GM10248 (cell line): ENCODE data around the gene CACNG7.

Experiments
- CTCF ChIA-PET: fragments of 300-600 bp; sonication (Branson Sonifier 250); formaldehyde crosslinking; extraction: SDS; loops from one replicate; lab custom pipeline; 2021; ENCODE audit warnings: antibody characterized with exemption; lab: Yijun Ruan, JAX
- POLR2A ChIA-PET: fragments of 350-650 bp; sonication (Branson Sonifier 250); formaldehyde crosslinking; extraction: SDS; loops from one replicate; lab custom pipeline; 2020; ENCODE audit warnings: antibody characterized with exemption; lab: Yijun Ruan, JAX
- DNase-seq: peaks from one replicate; pipeline ENCODE4 v3.0.0; 2012; ENCODE audit errors: extremely low spot score
- TF ChIP-seq, protein P1 (sequence below): IDR thresholded peaks from 2 replicates; pipeline ENCODE4 v1.5.1; 2012; ENCODE audit warnings: mild to moderate bottlenecking, low read depth; ENCODE audit errors: extremely low read depth, missing control alignments, control extremely low read depth

The CACNG7 gene

DNA sequence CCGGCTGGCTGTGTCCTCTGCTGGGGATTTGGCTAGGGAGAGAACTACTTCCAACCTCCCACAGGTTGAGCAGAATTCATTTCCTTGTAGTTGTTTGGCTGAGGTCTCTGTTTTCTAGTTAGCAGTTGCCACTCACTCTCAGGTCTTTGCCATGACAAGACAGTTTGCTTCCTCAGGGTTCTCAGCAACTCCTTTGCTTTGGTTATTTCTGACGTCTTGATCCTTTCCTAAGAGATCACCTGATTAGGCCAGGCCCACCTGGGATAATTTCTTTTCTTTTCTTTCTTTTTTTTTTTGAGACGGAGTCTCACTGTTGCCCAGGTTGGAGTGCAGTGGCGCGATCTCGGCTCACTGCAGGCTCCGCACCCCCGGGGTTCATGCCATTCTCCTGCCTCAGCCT, 44.3 kb downstream of the CACNG7 start:
- ChIA-PET CTCF (no interaction called here), POLR2A (no interaction called here)
- DNase-seq: no peak
- TF ChIP-seq, protein P1, sequence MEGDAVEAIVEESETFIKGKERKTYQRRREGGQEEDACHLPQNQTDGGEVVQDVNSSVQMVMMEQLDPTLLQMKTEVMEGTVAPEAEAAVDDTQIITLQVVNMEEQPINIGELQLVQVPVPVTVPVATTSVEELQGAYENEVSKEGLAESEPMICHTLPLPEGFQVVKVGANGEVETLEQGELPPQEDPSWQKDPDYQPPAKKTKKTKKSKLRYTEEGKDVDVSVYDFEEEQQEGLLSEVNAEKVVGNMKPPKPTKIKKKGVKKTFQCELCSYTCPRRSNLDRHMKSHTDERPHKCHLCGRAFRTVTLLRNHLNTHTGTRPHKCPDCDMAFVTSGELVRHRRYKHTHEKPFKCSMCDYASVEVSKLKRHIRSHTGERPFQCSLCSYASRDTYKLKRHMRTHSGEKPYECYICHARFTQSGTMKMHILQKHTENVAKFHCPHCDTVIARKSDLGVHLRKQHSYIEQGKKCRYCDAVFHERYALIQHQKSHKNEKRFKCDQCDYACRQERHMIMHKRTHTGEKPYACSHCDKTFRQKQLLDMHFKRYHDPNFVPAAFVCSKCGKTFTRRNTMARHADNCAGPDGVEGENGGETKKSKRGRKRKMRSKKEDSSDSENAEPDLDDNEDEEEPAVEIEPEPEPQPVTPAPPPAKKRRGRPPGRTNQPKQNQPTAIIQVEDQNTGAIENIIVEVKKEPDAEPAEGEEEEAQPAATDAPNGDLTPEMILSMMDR: no peak

DNA sequence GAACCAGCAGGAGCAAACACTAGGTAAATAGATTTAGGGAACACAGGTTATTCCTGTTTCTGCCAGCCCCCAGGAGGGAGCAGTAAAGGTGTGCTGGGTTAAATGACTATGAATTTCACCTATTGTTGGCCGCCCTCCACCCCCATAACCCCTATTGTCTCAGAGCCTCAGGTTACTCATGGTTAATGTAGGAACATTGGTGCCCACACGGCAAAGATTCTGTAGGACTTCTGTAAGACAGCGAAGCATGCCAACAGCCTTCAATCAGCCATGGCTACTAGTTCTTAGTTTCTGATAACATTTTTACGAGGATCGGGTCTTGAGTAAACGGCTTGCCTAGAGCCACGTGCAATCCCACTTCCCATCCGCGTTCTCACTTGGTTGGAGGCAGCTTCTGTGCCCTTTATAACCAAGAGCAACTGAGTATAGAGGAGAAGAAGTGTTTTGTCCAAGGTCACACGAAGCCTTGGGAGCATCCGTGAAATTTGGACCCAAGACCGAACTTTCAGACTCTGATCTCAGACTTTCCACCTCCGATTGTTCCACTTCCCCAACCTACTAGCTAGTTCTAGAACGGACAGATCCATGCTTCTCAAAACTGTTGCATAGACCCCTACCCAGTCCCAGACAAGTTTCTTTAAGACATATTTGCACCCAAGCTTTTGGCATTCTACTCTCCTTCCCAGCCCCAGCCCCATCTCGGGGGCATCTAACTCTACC, 48.5 kb downstream of the CACNG7 start:
- ChIA-PET POLR2A (no interaction called here), CTCF (no interaction called here)
- TF ChIP-seq, protein P1: no peak
- DNase-seq: no peak

DNA sequence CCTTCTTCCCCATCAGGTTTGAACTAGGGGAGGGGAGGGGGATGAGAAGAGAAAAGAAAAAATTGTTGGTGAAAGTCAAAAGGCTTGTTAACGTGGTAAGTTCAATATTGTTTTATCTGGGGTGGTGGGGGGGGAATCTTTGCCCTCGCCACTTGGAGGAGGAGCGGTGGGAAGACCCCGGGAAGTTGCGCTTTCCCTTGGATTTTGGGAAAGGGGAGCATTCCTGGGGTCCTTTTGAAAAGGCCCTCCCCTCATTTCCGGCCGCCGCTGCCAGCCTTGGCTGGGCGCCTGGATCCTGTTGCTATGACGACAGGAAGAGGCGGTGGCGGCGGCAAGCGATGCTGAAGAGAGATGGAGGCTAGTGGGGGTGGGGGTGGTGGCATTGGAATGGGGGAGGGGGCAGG, 49.1 kb downstream of the CACNG7 start:
- DNase-seq: no peak
- ChIA-PET CTCF (no interaction called here), POLR2A (no interaction called here)
- TF ChIP-seq, protein P1: no peak

DNA sequence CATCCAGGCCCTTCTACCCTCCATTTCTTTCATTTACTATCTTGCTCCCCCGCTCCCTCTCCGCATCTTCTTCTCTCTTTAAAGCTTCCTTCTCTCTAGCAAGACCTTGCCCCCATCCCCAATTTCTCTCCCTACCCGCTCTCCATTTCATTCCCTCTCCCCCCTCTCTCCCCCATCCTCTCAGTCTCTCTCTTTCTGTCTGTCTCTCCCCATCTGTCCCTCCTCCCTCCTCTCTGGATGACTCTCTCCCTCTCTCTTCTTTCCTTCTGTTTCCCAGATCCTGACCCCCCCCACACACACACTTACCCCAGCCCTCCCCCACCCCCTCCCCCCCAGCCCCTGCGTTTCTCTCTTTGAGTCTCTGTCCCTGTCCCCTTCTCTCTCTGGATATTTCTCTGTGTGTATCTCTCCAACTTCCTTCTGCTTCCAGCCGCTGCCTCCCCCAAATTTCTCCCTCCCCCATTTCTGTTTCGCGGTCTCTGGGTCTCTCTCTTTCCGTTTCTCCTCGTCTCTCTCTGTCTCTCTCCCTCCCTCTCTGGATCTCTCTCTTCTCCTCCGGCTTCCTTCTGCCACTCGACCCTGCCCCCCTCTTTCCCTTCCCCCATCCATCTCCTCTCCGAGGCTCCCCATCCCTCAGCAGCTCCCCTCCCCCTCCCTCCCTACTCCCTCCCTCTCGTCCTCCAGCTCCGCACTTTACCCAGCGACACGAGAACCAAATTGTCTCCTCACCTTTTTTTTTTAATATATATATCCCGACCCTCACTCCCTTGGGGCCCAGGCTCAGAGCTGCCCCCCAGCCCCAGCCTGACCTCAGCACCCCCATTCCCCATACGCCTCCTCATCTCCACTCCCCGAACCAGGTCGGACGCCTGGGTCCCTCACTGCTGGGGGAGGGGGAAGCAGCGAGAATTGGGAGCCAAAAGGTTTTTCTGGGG, 50.0 kb downstream of the CACNG7 start:
- CTCF ChIA-PET: interaction anchor here (1.3 kb wide), 1 partner anchor 8 kb away, joined by 4 read pairs; no protein-coding TSS in a partner anchor
- POLR2A ChIA-PET: no interaction called here

DNA sequence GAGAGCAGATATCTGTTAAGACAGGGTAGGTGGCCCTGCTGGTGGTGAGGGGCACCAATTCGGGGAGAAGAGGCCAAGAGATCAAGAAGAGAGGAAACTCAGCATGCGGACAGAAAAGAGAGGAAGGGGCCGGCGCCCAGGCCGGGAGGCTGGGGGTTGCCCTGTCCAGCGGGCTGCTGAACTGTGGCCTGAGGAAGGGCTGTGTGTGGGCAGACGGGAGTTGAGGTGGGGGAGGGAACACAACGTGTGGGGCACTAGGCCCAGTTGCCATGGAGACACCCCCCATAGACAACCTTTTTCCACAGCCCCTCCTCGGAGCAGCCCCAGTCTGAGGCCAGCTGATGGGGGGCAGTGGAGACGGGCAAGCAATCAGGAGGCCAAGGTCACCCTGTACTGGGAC, 51.1 kb downstream of the CACNG7 start:
- TF ChIP-seq, protein P1: no peak
- DNase-seq: no peak
- CTCF ChIA-PET: interaction anchor here (1.3 kb wide), 1 partner anchor 9 kb away, joined by 4 read pairs; no protein-coding TSS in a partner anchor
- POLR2A ChIA-PET: no interaction called here

More for the DNA sequence above, 50.0 kb downstream of the CACNG7 start:
- TF ChIP-seq, protein P1: no peak
- no peak for DNase-seq

DNA sequence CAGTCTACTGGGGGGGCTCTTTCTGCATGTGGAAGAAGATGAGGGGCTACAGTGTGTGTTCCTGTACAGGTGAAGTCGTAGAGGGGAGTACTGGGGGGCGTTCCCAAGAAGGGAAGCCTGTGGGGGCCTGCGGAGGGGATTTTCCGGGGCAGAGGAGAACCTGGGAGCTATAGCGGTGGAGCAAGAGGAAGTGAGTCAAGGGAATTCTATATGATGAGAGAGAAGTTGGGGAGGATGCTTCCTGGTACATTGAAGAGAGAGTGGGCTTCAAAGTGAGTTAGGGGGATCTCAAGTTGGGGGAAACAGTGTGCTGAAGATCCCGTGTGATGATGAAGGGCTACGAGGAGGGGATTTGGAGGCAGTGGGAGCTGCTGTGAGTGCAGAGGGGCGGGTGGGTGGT, 51.8 kb downstream of the CACNG7 start:
- ChIA-PET CTCF (no interaction called here), POLR2A (no interaction called here)
- no peak for DNase-seq

More for the DNA sequence above, 51.8 kb downstream of the CACNG7 start:
- TF ChIP-seq, protein P1: no peak
